Aorta (tissue), 5 donors: ENCODE results near the gene RPA3. TPM values are rescaled to one million over a fixed set of nuclear protein-coding genes. Genes with fewer than 3 reads are reported as not detected.

Experiments
- ATAC-seq: fragments of 200-7000 bp; cut with Tn5 transposase; one replicate; pipeline ENCODE4 v1.9.1; 2022; ENCODE audit warnings: moderate library complexity; ENCODE audit not compliant: low FRiP score
- DNase-seq, 2 donors: peaks; one replicate each; pipeline ENCODE4 v3.0.0-alpha.2; 2020
- H3K27ac ChIP-seq, 2 donors: one replicate each; pipeline ENCODE4 v1.5.1; 2013; ENCODE audit warnings: low read length in 2 of 2, mild to moderate bottlenecking in 2 of 2, moderate library complexity in 2 of 2, control low read depth in 1 of 2, inconsistent platforms in 1 of 2, low read depth in 1 of 2
- H3K27me3 ChIP-seq, 2 donors: one replicate each; pipeline ENCODE4 v1.6.1; 2013; ENCODE audit warnings: control low read depth in 1 of 2, low read length in 1 of 2, mild to moderate bottlenecking in 1 of 2, moderate library complexity in 1 of 2; ENCODE audit not compliant: insufficient read depth in 2 of 2, control insufficient read depth in 1 of 2
- H3K36me3 ChIP-seq, 2 donors: one replicate each; pipeline ENCODE4 v1.6.1; 2013; ENCODE audit warnings: control low read depth in 1 of 2, low read length in 1 of 2, mild to moderate bottlenecking in 1 of 2; ENCODE audit not compliant: insufficient read depth in 2 of 2, control insufficient read depth in 1 of 2
- H3K4me1 ChIP-seq, 2 donors: one replicate each; pipeline ENCODE4 v1.6.1; 2013; ENCODE audit warnings: low read length in 2 of 2, control low read depth in 1 of 2, mild to moderate bottlenecking in 1 of 2, moderate library complexity in 1 of 2; ENCODE audit not compliant: insufficient read depth in 2 of 2, control insufficient read depth in 1 of 2
- H3K4me3 ChIP-seq, 2 donors: one replicate each; pipeline ENCODE4 v1.5.1; 2013; ENCODE audit warnings: low read length in 2 of 2, control low read depth in 1 of 2, mild to moderate bottlenecking in 1 of 2
- H3K9me3 ChIP-seq: one replicate; pipeline ENCODE4 v1.6.1; 2013; ENCODE audit warnings: mild to moderate bottlenecking, low read length; ENCODE audit not compliant: control insufficient read depth
- WGBS, 2 donors: extraction: QIAGEN DNeasy Blood & Tissue Kit; methylation state at CpG; one replicate each; pipeline ENCODE4 v1.1.7; 2013; 5-methylcytosine and 5-hydroxymethylcytosine counted together
- intact Hi-C, 2 donors: fragments of 100-400 bp; cut with DNase I; formaldehyde crosslinking; loops; one replicate each; pipeline versions ENCODE4 v1.14.2 to v1.15.0; 2022
- polyA plus RNA-seq, 2 donors: library from polyadenylated mRNA; stranded (reverse); fragments of 200-250 nt; gene quantifications; one replicate each; pipeline ENCODE4 v1.2.3, GENCODE V29; 2013
- total RNA-seq, 2 donors: library from RNA; stranded (reverse); fragmentation: NEBNext Ultra II Directional; extraction: Animal tissue kit (Norgen Biotek cat#: 25700); gene quantifications; one replicate each; pipeline ENCODE4 v1.2.1, GENCODE V29; 2021
- donor health status: healthy with polysubstance abuse.
- donor health status: Bipolar disorder and iron deficiency.
- donor health status: DM: no; HTN: no; CAD: no.
- donor health status: DM: no; HTN: no; CAD: no.
- donor health status: DM: yes; HTN: yes; CAD: no.

The RPA3 gene
- total and polyA plus RNA-seq, 4 donors: 15.4 to 31.7 (median 18.0) TPM

DNA sequence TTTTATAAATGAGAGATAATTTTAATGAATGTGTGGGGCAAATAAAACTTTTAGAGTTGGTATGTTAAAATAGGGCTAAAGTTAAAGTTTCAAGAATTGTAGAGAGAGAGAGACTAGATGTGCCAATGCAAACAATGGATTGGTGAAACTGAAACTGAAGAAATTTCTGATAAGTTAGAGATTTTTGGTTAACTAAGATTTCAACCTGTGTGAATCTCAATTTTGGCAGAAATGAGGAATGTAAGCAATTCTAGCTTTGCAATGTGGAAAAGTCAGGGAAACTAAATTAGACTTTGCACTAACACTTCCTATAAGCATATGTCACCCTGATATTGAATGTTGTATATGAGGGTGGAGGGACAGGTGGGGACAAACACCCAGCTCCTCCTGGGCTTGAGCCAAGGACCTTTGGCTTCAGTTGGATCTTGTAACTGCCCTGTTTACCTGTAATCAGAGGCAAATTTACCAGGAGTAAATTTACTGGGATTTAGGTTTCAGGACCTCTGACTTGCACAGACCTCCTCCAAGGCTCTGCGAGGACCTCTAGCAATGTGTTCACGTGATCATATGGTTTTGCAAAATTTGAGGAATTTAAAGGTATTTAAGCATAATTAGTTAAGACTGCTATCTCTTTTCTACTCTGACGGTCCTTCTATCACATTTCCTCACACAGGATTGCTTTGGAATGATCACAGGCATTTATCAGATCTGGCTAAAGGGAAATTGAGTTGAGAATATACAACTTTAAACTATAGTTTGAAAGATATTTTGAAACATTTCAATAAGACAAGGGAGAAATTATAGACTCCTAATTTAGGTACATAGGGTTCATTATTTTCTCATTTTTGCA lies 33.1 kb upstream of the RPA3 start:
- no peak overlapping the region for H3K27ac ChIP-seq
- no peak for ATAC-seq
- DNase-seq: no peak
- H3K27me3 ChIP-seq: no peaks in the 10 kb centered on the region
- no peaks in the 10 kb centered on the region for H3K9me3 ChIP-seq
- no peaks in the 10 kb centered on the region for H3K4me1 ChIP-seq
- H3K36me3 ChIP-seq: no peaks in the 10 kb centered on the region
- H3K4me3 ChIP-seq: no peak overlapping the region
- 57 to 69% methylated on average over 3 of the region's 3 CpGs for WGBS, 2 donors
- intact Hi-C loops: no loop called here

DNA sequence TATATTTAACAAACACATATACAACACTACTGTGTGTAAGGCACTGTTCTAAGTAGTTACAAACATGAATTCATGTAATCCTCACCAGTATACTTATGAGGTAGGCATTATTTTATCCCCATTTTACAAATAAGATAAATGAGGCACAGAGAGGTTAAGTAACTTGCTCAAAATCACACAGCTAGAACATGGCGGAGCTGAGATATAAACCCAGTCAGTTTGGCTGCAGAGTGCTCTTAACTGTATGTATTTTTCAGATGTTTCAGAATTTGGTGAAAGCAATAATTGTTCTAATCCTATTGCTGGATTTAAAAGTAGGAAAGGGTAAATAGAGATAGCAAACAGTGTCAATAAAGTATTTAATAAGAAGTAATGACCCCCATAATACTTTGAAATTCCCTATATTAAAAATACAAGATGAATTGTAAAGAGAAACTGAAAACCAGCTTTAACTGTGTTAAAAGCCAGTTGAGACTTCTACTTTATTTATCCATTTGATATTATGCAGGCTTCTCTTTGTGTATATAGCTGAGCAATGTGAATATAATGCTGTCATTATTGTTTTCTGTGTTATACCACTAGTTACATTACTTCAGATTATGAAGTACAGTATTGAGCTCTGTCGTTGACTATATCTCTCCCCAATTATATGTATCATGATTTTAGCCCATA lies 32.3 kb upstream of the RPA3 start:
- no peaks in the 10 kb centered on the region for H3K4me1 ChIP-seq
- 54 to 56% methylated on average over 2 of the region's 2 CpGs for WGBS, 2 donors
- H3K9me3 ChIP-seq: no peaks in the 10 kb centered on the region
- H3K36me3 ChIP-seq: no peaks in the 10 kb centered on the region
- intact Hi-C loops: no loop called here
- no peaks in the 10 kb centered on the region for H3K27me3 ChIP-seq
- DNase-seq (no peak), ATAC-seq (no peak)
- H3K27ac ChIP-seq: no peak overlapping the region
- no peak overlapping the region for H3K4me3 ChIP-seq

- WGBS, 2 donors: 66 to 80% methylated on average over 4 of the region's 4 CpGs
- no peak overlapping the region for H3K27ac ChIP-seq
- ATAC-seq (no peak), DNase-seq (no peak)
- intact Hi-C loops: no loop called here
- H3K36me3 ChIP-seq: no peaks in the 10 kb centered on the region
- no peak overlapping the region for H3K4me3 ChIP-seq
- H3K9me3 ChIP-seq: no peaks in the 10 kb centered on the region
- H3K4me1 ChIP-seq: no peaks in the 10 kb centered on the region
- no peaks in the 10 kb centered on the region for H3K27me3 ChIP-seq
These were observed 28.1 kb upstream of the RPA3 start for GRCh38 chr7:7746458-7746857.

GRCh38 chr7:7745966-7746365 lies 27.6 kb upstream of the RPA3 start:
- ATAC-seq: no peak
- H3K4me1 ChIP-seq: no peaks in the 10 kb centered on the region
- intact Hi-C loops: no loop called here
- no peaks in the 10 kb centered on the region for H3K9me3 ChIP-seq
- 92 to 94% methylated on average over 4 of the region's 4 CpGs for WGBS, 2 donors
- H3K27ac ChIP-seq: no peak overlapping the region
- H3K27me3 ChIP-seq: no peaks in the 10 kb centered on the region
- no peaks in the 10 kb centered on the region for H3K36me3 ChIP-seq
- no peak overlapping the region for H3K4me3 ChIP-seq
- no peak for DNase-seq

DNA sequence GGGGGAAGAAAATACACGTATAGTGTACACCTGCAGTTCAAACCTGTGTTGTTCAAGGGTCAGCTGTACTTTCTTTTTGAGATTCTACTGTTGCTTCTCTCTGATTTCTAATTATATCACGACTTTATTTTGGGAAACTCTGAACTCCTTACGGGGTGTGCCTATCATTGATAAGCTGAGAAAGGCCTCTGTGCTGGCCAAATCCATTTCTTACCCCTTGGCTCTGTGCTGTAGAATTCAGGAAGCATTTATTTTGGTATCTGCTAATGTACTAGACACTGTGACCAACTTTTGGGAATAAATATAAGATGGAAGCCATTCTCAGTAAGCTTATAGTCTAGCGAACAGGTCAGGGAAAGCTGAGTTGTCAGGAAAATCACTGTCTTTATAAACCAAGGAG lies 26.9 kb upstream of the RPA3 start:
- no peak for ATAC-seq

DNA sequence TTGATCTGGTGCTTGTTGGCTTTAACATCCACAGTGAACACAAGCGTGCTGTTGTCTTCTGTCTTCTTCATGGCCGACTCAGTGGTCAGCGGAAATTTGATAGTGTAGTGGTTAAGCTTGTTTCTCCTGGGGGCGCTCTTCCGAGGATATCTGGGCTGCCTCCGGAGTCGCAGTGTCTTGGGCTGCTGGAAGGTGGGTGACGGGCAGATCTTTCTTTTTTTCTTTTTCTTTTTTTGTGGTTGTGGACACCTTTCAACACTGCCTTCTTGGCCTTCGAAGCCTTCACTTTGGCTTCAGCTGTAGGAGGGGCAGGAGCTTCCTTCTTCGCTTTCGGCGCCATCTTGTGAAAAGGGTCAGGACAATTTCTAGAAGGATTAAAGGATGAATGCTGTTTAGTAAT lies 23.8 kb upstream of the RPA3 start:
- DNase-seq: no peak
- WGBS, 2 donors: 94 to 96% methylated on average over 12 of the region's 12 CpGs

More for the DNA sequence above, 26.9 kb upstream of the RPA3 start:
- intact Hi-C loops: no loop called here
- Histone ChIP-seq H3K4me1 (no peaks in the 10 kb centered on the region), H3K27me3 (no peaks in the 10 kb centered on the region), H3K4me3 (no peak overlapping the region), H3K27ac (no peak overlapping the region), H3K36me3 (no peaks in the 10 kb centered on the region), H3K9me3 (no peaks in the 10 kb centered on the region)
- 55 to 61% methylated on average over 4 of the region's 4 CpGs for WGBS, 2 donors
- DNase-seq: no peak

DNA sequence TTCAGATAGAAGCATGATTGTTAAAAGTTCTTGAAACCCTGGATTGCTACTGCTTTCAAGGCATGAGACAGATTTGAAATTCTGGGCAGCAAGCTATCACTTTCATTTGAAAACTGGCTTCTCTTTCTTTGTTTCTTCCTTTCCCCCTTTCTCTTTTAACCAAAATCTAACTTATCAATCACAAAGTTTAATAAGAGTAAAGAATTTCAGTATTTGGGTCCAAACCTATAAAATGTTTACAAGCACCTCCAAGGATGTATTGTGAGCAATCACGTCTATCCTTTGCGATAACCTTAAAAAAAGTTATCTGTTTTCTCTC lies 21.6 kb upstream of the RPA3 start:
- H3K4me1 ChIP-seq: no peaks in the 10 kb centered on the region
- 94 to 97% methylated on average over 2 of the region's 2 CpGs for WGBS, 2 donors
- H3K4me3 ChIP-seq: no peak overlapping the region
- no peaks in the 10 kb centered on the region for H3K9me3 ChIP-seq
- no peak overlapping the region for H3K27ac ChIP-seq
- ATAC-seq: no peak
- intact Hi-C loops: no loop called here
- DNase-seq: no peak
- H3K36me3 ChIP-seq: no peaks in the 10 kb centered on the region
- H3K27me3 ChIP-seq: no peaks in the 10 kb centered on the region

More for the DNA sequence above, 23.8 kb upstream of the RPA3 start:
- Histone ChIP-seq H3K4me3 (no peak overlapping the region), H3K4me1 (no peaks in the 10 kb centered on the region), H3K27me3 (no peaks in the 10 kb centered on the region), H3K27ac (no peak overlapping the region), H3K9me3 (no peaks in the 10 kb centered on the region), H3K36me3 (no peaks in the 10 kb centered on the region)
- intact Hi-C loops: no loop called here
- no peak for ATAC-seq

DNA sequence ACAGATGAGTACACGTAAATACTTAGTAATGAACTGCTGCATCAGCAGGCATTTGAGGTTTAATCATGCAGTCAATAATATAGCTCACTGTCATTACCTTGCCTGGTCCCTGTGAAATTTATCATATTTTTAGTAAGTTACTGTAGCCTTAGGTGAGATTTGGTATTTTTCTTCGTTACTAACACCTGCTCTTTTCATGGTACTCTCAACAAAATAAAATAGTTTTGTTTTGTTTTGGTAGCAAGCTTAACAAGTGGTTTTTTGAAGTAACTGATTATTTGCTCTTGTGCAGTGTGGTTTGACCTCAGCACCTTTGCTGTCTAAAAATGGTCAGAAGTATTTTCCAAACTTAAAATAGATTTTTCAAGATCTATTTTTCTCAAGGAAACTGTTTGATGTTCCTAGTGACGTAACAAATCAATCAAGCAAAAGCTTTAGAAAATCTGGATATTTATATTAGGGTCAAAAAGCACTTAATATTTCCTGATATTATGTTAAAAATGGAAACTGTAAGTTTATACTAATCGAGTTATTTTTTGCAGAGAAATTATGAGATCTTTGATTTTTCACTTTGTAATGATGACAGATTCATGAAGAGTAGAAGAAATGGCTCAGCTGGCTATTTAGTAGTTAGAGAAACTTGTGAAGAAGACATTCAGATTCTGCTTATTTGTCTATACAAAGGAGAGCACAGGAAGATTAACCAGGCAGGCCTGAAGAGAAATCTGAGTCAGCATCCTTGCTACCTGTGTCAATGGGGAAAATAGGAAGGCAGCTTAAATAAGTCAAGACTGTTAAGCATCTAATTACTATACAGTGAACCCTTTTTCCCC lies 21.0 kb upstream of the RPA3 start:
- Histone ChIP-seq H3K9me3 (no peaks in the 10 kb centered on the region), H3K4me1 (no peaks in the 10 kb centered on the region), H3K36me3 (no peaks in the 10 kb centered on the region), H3K4me3 (no peak overlapping the region), H3K27me3 (no peaks in the 10 kb centered on the region), H3K27ac (no peak overlapping the region)
- ATAC-seq (no peak), DNase-seq (no peak)
- WGBS, 2 donors: 82 to 87% methylated on average over 4 of the region's 4 CpGs
- intact Hi-C loops: no loop called here
